Gastroesophageal sphincter (tissue), 4 donors: Measurements from ENCODE around the gene PLEKHB1. TPM values are rescaled to one million over a fixed set of nuclear protein-coding genes. Genes with fewer than 3 reads are reported as not detected.

ENCODE experiments used
- ATAC-seq: fragments of 150-250 bp; one replicate; pipeline ENCODE4 v1.9.1; 2016; ENCODE audit warnings: mild to moderate bottlenecking, moderate library complexity
- H3K27ac ChIP-seq, 4 donors: fragments of 200-600 bp; sonication (generic) in 3 of 4; 1 replicate in 3 of 4; 2 replicates in 1 of 4; pipeline ENCODE4 v1.5.1; 2016 to 2019
- H3K27me3 ChIP-seq: fragments of 200-600 bp; sonication (generic); one replicate; pipeline ENCODE4 v1.5.1; 2019
- H3K36me3 ChIP-seq, 2 donors: fragments of 200-600 bp; sonication (generic); one replicate each; pipeline ENCODE4 v1.5.1; 2019; ENCODE audit warnings: control low read depth in 1 of 2
- H3K4me1 ChIP-seq, 3 donors: fragments of 200-600 bp; sonication (generic); 1 replicate in 2 of 3; 2 replicates in 1 of 3; pipeline ENCODE4 v1.5.1; 2016 to 2019; ENCODE audit warnings: control low read depth in 2 of 3
- H3K4me3 ChIP-seq, 2 donors: fragments of 200-600 bp; sonication (generic); one replicate each; pipeline ENCODE4 v1.5.1; 2019; ENCODE audit warnings: mild to moderate bottlenecking in 1 of 2, moderate library complexity in 1 of 2
- H3K9me3 ChIP-seq, 3 donors: fragments of 200-600 bp; sonication (generic); one replicate each; pipeline ENCODE4 v1.5.1; 2017 to 2019; ENCODE audit warnings: control low read depth in 2 of 3
- EP300 ChIP-seq: sonication (generic); formaldehyde crosslinking; IDR thresholded peaks from one replicate; pipeline ENCODE4 v1.6.1; 2017; ENCODE audit warnings: antibody characterized with exemption, mild to moderate bottlenecking
- POLR2A ChIP-seq, 2 donors: fragments of 450-650 bp; IDR thresholded peaks; one replicate each; pipeline ENCODE4 v1.6.1; 2017; ENCODE audit warnings: antibody characterized with exemption in 2 of 2, mild to moderate bottlenecking in 2 of 2, moderate library complexity in 1 of 2
- POLR2AphosphoS5 ChIP-seq: sonication (generic); formaldehyde crosslinking; IDR thresholded peaks from one replicate; pipeline ENCODE4 v1.6.1; 2017; ENCODE audit warnings: antibody characterized with exemption
- WGBS, 2 donors: methylation state at CpG; one replicate each; pipeline ENCODE4 v1.1.5; 2018; ENCODE audit warnings: low coverage in 1 of 2; 5-methylcytosine and 5-hydroxymethylcytosine counted together
- total RNA-seq, 4 donors: library from RNA; depleted of rRNA; stranded (reverse); fragments of >200 nt; gene quantifications; one replicate each; pipeline ENCODE4 v1.1.0, GENCODE V29; 2016
- TF ChIP-seq, protein P1 (sequence below), 4 experiments: fragments of 200-600 bp in 2 of 4; fragments of 450-650 bp in 2 of 4; sonication (generic) in 1 of 4; IDR thresholded peaks; one replicate each; pipeline ENCODE4 v1.5.1; 2017 to 2019; ENCODE audit warnings: antibody characterized with exemption in 4 of 4, mild to moderate bottlenecking in 2 of 4, moderate library complexity in 2 of 4

Gene PLEKHB1
- total RNA-seq, 4 donors from 2014 or later = 13.3 to 49.3 (median 37.6) TPM

- ATAC-seq = no peak
- H3K4me3 ChIP-seq = no peak overlapping the region
- WGBS, 2 donors = 60 to 78% methylated on average over 1 of the region's 1 CpG
- no peaks in the 10 kb centered on the region for H3K9me3 ChIP-seq
- no peak overlapping the region for H3K27ac ChIP-seq
- H3K36me3 ChIP-seq = no peaks in the 10 kb centered on the region
- H3K27me3 ChIP-seq = peaks cover 17% of the 10 kb centered on the region
- TF ChIP-seq POLR2A (IDR thresholded peaks at IDR 0.05) = no peak
- TF ChIP-seq EP300 = no peak
- TF ChIP-seq POLR2AphosphoS5 = no peak
- TF ChIP-seq, protein P1, sequence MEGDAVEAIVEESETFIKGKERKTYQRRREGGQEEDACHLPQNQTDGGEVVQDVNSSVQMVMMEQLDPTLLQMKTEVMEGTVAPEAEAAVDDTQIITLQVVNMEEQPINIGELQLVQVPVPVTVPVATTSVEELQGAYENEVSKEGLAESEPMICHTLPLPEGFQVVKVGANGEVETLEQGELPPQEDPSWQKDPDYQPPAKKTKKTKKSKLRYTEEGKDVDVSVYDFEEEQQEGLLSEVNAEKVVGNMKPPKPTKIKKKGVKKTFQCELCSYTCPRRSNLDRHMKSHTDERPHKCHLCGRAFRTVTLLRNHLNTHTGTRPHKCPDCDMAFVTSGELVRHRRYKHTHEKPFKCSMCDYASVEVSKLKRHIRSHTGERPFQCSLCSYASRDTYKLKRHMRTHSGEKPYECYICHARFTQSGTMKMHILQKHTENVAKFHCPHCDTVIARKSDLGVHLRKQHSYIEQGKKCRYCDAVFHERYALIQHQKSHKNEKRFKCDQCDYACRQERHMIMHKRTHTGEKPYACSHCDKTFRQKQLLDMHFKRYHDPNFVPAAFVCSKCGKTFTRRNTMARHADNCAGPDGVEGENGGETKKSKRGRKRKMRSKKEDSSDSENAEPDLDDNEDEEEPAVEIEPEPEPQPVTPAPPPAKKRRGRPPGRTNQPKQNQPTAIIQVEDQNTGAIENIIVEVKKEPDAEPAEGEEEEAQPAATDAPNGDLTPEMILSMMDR (IDR thresholded peaks at IDR 0.05) = no peak
- no peaks in the 10 kb centered on the region for H3K4me1 ChIP-seq
Observed at GRCh38 chr11:73637012-73637411, 9.4 kb upstream of the PLEKHB1 start.

DNA sequence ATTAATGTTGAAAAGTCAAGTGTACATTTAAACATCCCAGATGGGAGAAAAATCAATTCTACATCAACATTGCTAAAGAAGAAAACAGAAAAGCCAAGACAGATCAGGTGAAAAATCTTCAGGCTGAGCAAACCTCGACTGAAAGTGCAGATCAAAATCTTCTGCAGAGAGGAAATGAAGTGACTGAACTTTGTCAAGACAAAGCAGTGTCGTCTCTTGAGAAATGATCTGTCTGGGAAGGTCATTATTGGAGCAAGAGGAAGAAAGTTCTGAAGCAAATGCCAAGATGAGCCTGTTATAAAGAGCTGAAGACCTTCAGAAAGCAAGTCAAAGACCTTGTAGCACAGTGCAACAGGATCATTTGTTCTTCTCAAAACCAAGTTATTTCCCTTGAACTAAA, 5.8 kb upstream of the PLEKHB1 start:
- Histone ChIP-seq H3K27me3 (peaks cover 24% of the 10 kb centered on the region), H3K9me3 (no peaks in the 10 kb centered on the region), H3K27ac (no peak overlapping the region), H3K4me3 (no peak overlapping the region), H3K36me3 (no peaks in the 10 kb centered on the region), H3K4me1 (peaks cover 0 to 4% (median 0%) of the 10 kb centered on the region in 3 donors)
- 44 to 52% methylated on average over 2 of the region's 2 CpGs for WGBS, 2 donors
- no peak for ATAC-seq
- TF ChIP-seq POLR2AphosphoS5 = no peak
- TF ChIP-seq EP300 = no peak
- TF ChIP-seq POLR2A (IDR thresholded peaks at IDR 0.05) = no peak
- TF ChIP-seq, protein P1 (IDR thresholded peaks at IDR 0.05) = no peak

GRCh38 chr11:73641668-73642067, 4.7 kb upstream of the PLEKHB1 start:
- H3K4me1 ChIP-seq = peaks cover 0 to 5% (median 0%) of the 10 kb centered on the region in 3 donors
- no peak for ATAC-seq
- H3K4me3 ChIP-seq = no peak overlapping the region
- H3K27ac ChIP-seq = no peak overlapping the region
- H3K9me3 ChIP-seq = no peaks in the 10 kb centered on the region
- TF ChIP-seq, protein P1 (IDR thresholded peaks at IDR 0.05) = no peak
- no peak for TF ChIP-seq POLR2A (IDR thresholded peaks at IDR 0.05)
- no peak for TF ChIP-seq POLR2AphosphoS5
- TF ChIP-seq EP300 = no peak
- peaks cover 24% of the 10 kb centered on the region for H3K27me3 ChIP-seq
- no peaks in the 10 kb centered on the region for H3K36me3 ChIP-seq

DNA sequence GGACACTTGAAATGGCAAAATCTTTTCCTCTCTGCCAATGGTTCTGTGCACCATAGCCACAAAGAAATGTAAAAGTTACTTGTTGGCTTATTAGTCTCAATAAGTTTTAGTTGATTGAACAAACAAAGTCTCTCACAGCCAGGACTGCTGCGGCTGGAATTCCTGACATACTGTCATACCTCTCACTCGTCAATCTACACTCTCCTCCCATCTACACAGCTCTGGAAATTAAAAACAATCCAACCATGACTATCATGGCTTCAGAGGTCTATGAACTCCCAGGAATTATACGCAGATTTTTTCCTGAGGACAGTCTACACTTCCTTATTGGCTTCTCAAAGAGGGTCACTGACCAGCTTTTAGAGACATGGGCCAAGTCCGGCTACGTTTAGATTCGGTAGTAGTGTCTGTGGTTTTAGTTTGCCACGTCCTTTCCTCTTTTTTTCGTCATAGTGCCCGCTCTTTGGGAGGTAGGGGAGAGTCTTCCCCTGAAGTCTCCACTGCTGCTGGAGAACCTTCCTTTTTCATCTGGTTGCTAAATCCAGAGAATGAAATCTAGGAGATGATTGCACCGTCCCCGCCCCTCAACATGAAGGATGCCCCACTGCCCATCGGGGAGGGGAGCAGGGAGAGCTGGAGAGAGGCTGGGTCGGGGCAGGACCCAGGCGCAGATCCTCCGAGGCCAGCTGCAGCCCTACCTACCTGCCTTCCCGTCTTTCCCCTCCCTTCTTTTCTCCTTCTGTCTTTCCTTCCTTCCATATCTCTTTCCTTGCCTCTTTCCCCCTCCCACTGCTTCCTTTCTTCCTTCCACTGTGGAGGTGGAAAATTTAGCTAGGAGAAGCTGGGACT, 1.0 kb upstream of the PLEKHB1 start:
- H3K4me1 ChIP-seq = peaks cover 0 to 21% (median 0%) of the 10 kb centered on the region in 3 donors
- no peaks in the 10 kb centered on the region for H3K36me3 ChIP-seq
- H3K27me3 ChIP-seq = peaks cover 18% of the 10 kb centered on the region
- no peak overlapping the region for H3K27ac ChIP-seq
- no peaks in the 10 kb centered on the region for H3K9me3 ChIP-seq
- WGBS, 2 donors = 51 to 78% methylated on average over 6 to 16 of the region's 16 CpGs
- TF ChIP-seq POLR2A (IDR thresholded peaks at IDR 0.05) (no peak), POLR2AphosphoS5 (no peak), EP300 (no peak)
- TF ChIP-seq, protein P1 (IDR thresholded peaks at IDR 0.05) = no peak
- ATAC-seq = no peak
- no peak overlapping the region for H3K4me3 ChIP-seq
